Hematopoietic multipotent progenitor cell treated with erythropoietin and hydrocortisone succinate and interleukin-3 and kit ligand, for 17 days (in vitro differentiated cells): ENCODE measurements around the gene KLHL18.
"Not testable (repeated sequence)": the region's sequence is repeated elsewhere in the genome, so short reads cannot be mapped to it uniquely, and the experiment has no call there.

Source experiments
- DNase-seq: peaks from one replicate; pipeline ENCODE4 v3.0.0-alpha.2; 2015; ENCODE audit warnings: low spot score

Gene KLHL18

DNA sequence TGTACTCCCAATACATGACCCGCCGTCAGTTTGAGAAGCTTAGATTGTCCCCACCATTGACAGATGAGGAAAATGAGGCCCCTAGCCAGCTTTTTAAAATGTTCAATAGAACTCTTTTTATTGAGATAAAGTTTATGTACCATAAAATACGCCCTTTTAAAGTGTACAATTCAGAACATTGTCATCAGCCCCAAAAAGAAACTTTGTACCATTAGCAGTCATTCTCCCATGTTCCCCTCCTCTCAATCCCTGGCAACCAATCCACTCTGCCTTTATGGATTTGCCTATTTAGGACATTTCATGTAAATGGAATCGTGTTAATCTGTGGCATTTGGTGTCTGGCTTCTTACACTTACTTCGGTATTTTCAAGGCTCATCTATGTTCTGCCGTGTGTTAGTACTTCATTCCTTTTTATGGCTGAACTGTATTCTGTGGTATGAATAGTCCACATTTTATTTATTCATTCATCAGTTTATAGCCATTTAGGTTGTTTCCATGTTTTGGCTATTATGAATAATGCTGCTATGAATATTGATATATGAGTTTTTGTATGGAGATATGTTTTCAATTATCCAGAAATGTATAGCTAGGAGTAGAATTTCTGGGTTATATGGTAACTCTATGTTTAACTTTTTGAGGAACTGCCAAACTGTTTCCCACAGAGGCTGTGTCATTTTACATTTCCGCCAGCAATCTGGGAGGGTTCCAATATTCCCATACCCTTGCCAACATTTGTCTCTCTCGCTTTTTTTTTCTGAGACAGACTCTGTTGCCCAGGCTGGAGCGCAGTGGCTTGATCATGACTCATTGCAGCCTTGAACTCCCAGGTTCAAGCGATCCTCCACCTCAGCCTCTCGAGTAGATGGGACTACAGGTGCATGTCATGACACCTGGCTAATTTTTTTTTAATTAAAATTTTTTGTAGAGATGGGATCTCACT is 82.7 kb downstream of the KLHL18 start:
- DNase-seq = no peak

DNA sequence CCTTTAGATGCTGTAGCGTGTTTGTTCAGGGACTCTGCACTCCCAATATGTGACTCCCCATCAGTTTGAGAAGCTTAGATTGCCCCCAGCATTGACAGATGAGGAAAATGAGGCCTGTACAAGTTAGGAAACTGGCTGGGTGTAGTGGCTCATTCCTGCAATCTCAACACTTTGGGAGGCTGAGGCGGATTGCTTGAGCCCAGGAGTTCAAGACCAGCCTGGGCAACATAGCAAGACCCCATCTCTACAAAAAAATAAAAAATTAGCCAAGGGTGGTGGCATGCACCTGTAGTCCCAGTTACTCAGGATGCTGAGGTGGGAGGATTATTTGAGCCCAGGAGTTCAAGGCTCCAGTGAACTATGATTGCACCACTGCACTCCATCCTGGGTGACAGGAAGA is 84.1 kb downstream of the KLHL18 start:
- no peak for DNase-seq

DNA sequence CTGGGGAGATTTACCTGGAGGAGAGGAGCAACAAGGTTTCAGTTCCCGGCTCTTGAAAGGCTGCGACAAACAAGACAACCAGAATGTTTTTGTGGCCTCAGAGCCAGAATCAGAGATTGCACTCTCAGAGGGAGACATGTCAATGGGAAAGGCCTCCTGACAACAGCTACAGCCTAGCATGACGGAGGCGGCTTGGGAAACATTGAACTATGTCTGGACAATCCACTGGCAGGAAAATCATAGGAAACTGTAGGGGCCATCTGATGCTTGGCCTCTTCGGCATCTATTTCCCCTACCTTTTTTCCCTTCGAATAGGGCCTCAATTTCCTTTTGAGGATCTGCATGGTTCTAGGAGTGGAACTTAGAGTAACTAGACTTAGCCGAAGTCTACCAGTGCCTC is 84.9 kb downstream of the KLHL18 start:
- DNase-seq = no peak

DNA sequence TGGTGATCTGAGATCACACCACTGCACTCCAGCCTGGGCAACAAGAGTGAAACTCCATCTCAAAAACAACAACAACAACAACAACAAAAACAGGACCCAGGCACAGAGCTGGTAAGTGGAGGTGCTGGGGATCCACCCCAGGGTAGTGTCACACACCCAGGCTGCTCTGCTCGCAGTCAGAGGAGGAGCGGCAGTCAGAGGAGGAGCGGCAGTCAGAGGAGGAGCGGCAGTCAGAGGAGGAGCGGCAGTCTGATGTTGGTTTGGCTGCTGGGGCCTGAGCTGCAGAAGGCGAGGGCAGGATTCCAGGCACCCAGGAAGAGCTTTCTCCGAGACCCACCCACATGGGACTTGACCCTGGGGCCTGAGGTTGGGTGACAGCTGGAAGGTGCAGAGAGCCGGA is 87.3 kb downstream of the KLHL18 start:
- DNase-seq = not testable (repeated sequence)

DNA sequence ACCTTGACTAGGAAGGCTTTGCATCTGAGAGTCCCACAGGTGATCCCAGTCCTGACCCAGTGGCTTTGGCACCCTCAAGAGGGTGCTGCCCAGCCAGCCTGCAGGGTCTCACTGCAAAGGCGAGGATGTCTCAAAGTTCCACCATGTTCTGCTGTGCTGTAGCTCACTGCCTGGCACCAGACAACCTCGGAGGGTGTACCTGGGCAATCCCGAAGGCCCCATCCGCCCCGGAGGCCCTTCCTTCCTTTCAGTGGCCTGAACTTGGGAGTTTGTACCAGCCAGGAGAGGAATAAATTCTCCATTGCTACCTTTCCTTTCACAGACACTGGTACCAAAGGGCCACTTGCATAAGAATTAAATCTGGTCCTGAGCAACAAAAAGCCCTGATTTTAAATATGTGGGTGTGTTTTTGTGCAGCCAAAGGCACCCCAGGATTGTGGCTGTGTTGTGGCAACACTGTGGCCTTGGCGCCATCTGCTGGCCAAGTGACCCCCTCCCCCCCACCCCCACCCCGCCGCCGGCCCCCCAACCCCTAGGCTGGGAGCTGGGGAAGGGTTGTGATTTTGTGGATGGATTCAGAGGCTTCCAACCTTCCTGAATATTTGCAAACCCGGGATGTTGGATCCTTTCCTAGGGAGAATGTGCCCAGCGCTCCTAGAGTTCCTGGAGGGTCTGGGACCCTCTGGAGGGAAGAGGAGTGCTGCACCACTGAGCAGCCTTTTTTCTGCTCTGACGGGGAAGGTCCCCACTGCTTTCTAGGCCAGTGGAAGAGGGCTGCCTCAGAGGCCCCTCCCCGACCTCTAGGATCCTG is 88.3 kb downstream of the KLHL18 start:
- DNase-seq = no peak

DNA sequence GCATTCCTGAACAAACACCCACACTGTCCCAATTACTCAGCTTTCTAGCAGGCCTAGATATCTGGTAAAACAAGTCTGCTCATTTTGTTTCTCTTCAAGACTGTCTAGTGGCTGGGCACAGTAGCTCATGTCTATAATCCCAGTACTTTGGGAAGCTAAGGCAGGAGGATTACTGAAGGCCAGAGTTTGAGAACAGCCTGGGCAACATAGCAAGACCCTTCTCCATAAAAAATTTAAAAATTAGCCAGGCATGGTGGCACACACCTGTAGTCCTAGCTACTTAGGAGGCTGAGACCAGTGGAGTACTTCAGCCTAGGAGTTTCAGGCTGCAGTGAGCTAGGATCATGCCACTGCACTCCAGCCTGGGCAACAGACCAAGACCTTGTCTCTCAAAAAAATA is 91.8 kb downstream of the KLHL18 start:
- no peak for DNase-seq

DNA sequence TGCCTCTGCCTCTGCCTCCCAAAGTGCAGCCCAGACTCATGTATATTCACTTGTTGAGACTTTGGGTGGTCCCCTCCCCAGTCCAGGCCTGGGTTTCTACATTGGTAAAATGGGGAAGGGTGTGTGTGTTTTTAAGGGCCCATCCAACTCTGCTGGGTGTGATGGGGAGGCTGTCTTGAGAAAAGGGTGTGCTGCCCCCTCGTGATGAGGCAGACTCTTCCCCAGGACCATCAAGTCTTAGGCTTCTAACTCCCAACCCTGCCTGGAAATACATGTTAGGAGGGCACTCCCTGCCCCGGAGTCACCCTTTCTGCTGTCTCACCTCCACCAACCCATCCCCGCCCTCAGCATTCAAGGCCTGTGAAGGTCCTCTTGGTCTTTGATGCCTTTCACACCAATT is 93.6 kb downstream of the KLHL18 start:
- no peak for DNase-seq

DNA sequence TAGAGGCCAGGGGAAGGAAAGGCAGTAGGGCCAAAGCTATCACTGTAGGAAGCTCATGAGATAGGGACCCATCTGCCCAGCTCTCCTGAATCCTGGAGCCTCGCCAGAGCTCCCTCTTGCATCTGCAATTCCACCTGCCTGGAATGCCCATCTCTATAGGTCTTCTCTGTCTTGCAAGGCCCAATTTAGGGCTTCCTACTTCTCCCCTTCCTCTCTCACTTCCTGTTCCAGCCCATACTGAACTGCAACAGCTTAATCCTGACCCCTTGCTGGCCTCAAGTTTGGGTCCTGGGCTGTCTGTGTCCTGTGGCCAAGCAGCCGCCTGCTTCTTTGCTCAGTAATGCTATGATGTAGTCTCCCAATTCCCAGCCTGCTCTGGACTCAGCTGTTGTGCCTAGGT is 94.4 kb downstream of the KLHL18 start:
- DNase-seq = no peak

DNA sequence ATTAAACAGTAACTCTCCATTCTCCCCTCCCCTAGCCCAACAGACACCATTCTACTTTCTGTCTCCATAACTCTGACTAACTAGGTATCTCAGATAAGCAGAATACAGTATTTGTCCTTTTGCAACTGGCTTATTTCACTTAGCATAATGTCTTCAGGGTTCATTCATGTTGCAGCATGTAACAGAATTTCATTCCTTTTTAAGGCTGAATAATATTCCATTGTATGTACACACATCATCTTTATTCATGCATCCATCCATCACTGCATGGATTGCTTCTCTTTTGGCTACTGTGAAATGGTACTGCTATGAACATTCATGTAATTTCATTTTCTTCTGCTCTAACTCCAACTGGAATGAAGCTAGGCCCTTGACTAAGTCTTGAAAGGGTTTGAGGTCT is 96.1 kb downstream of the KLHL18 start:
- no peak for DNase-seq

DNA sequence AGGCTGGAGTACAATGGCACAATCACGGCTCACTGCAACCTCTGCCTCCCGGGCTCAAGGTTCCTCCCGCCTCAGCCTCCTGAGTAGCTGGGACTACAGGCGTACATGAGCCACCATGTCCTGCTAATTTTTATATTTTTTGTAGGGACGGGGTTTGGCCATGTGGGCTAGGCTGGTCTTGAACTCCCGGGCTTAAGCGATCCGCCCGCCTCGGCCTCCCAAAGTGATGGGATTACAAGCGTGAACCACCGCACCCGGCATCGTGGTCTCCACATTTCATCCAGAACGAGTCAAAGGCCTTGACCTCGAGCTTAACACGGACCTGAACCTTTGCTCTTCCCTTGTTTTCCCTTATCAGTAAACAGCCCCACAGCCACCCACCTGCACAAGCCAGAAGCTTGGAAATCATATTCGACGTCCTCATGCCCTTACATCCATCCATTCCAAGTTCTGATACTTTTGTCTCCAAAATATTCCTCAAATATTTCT is 96.7 kb downstream of the KLHL18 start:
- DNase-seq = no peak

DNA sequence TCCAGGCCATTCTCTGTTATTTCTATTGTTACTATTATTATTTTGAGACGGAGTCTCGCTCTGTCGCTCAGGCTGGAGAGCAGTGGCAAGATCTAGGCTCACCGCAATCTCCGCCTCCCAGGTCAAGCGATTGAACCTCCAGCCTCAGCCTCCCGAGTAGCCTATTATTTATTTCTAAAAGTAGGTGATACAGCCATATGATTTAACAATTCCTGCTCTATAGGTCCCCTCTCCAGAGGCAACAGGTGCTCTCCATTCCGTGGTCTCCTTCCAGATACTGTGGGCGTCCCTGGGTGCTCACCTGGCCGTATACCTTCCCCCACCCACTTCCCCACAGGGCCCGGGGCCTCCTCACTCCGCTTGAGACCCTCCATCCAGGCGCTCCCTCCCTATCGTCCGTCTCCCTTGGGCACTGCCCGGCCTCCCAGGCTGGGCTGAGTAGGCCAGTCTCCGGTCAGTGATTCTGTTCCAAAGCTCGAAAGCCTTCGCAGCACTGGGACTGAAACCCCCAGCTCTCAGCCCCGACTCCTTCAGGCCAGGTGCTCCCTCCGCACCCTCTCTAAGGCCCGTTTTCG is 97.4 kb downstream of the KLHL18 start:
- DNase-seq = no peak

DNA sequence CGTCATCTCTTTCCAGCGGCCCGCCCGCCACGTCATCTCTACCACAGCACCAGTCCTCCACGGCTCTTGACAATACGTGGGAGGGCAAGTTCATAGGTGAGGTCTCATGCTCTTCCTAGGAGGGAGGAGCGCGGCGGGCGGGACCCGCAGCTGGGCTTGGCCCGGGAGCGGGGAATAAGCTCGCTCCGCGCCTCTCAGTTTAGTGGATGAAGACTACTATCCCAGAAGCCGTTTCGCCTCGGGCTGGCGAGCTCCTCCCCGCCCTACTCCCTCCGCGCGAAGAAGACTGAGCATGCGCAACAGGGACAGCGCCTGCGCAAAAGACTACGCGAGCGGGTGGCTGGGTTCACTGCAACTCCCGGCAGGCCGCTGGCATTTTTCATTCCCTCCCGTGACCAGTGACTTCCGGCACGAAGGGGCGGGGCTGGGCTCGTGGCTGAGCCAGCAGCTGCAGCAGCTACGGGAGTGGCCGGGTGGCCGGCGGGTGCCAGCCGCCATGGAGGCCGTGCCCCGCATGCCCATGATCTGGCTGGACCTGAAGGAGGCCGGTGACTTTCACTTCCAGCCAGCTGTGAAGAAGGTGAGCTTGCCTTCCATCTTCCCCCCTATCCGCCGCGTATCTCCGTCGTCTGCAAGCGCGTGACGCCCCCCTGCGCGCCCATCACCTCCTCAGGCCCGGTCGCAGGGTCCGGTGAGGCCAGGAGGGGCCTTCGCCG is 98.0 kb downstream of the KLHL18 start, which contains the start of gene PTPN23:
Gene PTPN23, plus strand, starts transcription at position 421 of the 716 bp plus-strand sequence. Its CDS starts 76 bp downstream, at position 497.
- peak; percentile 100 for DNase-seq

DNA sequence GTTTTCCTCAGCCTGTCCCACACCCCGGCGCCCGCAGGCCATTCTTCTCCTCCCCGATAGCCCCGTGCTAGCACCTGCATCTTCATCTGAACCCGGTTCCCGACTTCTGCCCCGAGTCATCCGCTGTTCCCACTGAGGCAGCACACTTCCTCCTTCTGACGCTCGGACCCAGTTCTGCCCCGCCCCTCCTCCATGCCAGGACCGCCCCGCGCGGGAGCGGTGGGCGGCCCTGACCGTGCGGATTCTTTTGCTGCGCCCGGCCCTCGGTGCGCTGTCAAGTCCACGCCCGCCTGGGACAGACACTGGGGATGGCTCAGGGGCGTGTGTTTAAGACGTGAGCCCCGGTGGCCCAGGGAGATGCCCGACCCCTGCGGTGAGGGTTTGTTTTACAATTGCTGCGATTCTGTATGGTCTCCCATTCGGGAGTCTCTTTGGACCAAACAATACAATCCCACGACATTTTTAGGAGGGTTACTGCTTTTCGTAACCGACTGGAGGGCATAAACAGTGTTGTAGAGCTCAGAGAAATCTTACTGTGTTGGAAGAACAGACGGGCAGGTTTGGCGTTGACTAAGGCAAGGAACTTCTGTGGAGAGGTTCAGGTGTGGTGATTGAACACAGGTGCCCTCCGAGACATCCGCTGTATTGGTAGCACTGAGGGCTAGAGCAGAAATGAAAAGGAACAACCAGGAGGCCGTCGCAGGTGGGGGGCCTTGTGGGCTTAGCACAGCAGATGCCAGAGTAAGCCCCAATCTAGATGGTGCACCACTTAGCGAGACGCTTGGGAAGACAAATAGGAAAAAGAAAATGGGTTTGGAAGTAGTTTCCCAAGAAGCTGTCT is 98.8 kb downstream of the KLHL18 start:
- peak; percentile 80 for DNase-seq

DNA sequence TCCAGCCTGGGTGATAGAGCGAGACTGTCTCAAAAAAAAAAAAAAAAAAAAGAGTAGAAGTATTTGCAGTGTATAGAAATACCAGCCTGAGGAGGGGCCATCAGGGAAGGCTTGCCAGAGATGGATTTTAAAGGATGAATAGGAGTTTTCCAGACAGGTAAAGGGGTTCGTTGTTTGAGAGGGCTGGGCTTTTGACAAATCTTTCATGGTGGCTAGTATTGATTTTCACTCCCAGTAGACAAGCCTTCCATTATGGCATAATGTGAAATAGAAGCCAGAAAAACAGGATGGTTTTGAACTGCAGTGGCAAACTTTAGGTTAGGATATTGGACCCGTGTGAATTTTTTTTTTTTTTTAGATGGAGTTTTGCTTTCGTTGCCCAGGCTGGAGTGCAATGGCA is 101.7 kb downstream of the KLHL18 start:
- no peak for DNase-seq

DNA sequence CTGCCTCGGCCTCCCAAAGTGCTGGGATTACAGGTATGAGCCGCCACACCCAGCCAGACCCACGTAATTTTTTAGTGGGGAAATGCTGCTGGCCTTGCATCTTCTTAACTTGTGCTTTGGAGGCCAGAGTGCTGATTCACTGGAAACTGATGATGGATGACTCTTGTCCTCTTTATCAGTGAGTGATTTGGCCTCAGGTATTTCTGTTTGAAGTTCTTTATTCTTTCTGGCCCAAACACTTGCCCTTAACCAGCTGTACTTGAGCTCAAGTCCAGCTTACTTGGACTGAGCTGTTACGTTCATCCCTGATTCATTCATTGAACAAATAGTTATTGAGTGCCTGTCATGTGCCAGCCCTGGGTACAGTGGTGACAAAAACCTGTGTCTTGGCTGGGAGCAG is 102.3 kb downstream of the KLHL18 start:
- no peak for DNase-seq

DNA sequence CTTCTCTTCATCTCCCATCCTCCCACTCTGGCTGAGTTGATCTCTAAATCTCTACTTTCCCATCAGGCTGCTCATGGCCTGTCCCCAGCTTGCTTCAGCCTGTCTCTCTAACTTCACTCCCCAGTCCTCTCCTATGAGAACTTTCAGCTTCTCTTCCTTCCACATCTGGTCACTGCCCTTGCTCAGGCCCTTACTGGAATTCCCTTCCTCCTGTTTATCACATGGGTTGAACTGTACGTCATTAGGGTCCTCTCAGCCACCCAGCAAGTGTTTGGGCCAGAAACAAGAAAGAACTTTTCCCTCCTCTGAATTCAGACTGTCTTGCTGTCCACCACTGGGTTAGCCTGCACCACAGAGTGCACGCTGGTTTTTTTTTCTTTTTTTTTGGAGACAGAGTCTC is 103.1 kb downstream of the KLHL18 start:
- DNase-seq = no peak

DNA sequence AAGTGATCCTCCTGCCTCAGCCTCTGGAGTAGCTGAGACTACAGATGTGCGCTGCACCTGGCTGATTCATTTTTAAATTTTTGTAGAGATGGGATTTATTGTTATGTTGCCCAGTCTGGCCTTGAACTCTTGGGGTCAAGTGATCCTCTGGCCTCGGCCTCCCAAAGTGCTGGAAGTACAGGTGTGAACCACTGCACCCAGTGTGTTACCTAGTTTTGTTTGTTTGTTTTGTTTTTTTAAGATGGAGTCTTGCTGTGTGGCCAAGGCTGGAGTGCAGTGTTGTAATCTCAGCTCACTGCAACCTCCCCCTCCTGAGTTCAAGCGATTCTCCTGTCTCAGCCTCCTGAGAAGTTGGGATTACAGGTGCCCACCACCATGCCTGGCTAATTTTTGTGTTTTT is 110.2 kb downstream of the KLHL18 start:
- no peak for DNase-seq

DNA sequence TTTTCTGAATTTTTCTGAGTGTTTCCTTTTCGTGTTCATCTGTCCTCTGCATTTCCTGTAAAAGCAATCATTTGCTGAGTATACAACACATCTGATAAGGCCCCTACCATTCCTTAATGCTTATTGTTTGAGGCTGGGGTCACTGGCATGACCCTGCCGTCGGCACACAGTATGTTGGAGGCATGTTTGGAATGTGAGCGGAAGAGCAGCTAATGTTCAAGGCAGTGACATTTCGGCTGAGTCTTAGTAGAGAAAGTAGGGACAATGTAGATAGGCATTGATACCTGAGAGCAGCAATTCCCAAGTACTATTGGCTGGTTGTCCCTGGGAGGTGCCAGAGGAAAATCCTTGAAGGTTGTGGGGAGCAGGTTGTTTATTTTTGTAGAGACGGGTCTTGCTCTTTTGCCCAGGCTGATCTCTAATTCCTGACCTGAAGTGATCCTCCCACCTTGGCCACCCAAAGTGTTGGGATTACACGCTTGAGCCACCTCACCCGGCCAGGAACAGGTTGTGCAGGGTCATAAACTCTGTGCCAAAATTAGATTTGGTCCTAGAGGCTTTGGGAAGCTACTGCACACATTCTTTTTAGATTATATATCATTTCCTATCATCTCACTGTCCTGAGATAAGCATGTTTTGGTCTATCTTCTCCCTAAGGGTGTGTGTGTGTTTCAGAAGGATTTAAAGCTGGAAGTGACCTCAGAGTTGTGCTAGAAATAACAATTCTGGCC is 111.6 kb downstream of the KLHL18 start:
- DNase-seq = no peak

DNA sequence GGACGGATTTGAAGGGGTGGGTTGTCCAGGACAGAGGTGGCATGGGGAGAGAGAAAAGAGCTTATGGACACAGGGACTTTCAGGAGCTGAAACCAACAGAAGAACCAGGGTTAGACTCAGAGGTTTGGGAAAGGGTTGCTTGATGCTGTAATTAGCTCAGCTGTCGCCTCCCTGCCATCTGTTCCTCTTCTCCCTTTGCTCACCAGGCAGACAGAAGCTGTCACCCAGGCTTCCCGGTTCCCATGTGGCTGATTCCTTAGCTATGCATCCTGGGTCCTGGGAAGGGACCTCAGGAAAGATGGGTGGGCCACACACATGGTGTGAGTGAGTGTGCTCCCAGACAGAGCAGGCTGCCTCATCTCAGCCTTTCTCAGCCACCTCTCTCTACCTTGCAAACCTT is 112.1 kb downstream of the KLHL18 start:
- no peak for DNase-seq
